SK-N-SH (cell line): ENCODE results near the gene TCF19. TPM values are rescaled to one million over a fixed set of nuclear protein-coding genes. Genes with fewer than 3 reads are reported as not detected.
"Not testable (repeated sequence)": the region's sequence is repeated elsewhere in the genome, so short reads cannot be mapped to it uniquely, and the experiment has no call there.

Experiments used
- CTCF ChIA-PET: fragments of 300-600, 350-600 bp; formaldehyde crosslinking; extraction: SDS; loops from one replicate; lab custom pipeline; 2021; lab: Yijun Ruan, JAX
- POLR2A ChIA-PET: fragments of 350-600 bp; sonication (Branson Sonifier 250); formaldehyde crosslinking; extraction: SDS; loops from one replicate; lab custom pipeline; 2020; ENCODE audit warnings: antibody characterized with exemption, inconsistent platforms; lab: Yijun Ruan, JAX
- DNase-seq: peaks from one replicate; pipeline ENCODE4 v3.0.0; 2012
- H2AFZ ChIP-seq: fragments of 200-600 bp; sonication (generic); 2 replicates; pipeline ENCODE4 v1.8.1; 2016; ENCODE audit warnings: antibody characterized with exemption, mild to moderate bottlenecking, low read depth
- H3F3A ChIP-seq: fragments of 200-600 bp; sonication (generic); replicated peaks from 2 replicates; pipeline ENCODE3; 2016; ENCODE audit warnings: antibody characterized with exemption, mild to moderate bottlenecking; ENCODE audit not compliant: insufficient read depth
- H3K27ac ChIP-seq, 2 experiments: fragments of 200-500 bp in 1 of 2; fragments of 200-600 bp in 1 of 2; sonication (Bioruptor generic) in 1 of 2; sonication (generic), shearing (Covaris generic) in 1 of 2; 2 replicates each; pipeline versions ENCODE4 v1.5.1 to v1.6.1; 2014 to 2016; ENCODE audit warnings: low read depth in 2 of 2, inconsistent platforms in 1 of 2, low read length in 1 of 2, mild to moderate bottlenecking in 1 of 2, mixed read lengths in 1 of 2
- H3K27me3 ChIP-seq: fragments of 200-600 bp; sonication (generic), shearing (Covaris generic); 2 replicates; pipeline ENCODE4 v1.6.1; 2016; ENCODE audit warnings: mixed run types; ENCODE audit not compliant: insufficient read depth
- H3K36me3 ChIP-seq, 2 experiments: fragments of 200-500 bp in 1 of 2; fragments of 200-600 bp in 1 of 2; sonication (Bioruptor generic) in 1 of 2; sonication (generic) in 1 of 2; replicated peaks in 1 of 2; 2 replicates each; pipeline versions ENCODE3 to v1.5.1; 2014 to 2016; ENCODE audit warnings: low read length in 1 of 2, mild to moderate bottlenecking in 1 of 2; ENCODE audit not compliant: insufficient read depth in 2 of 2, control insufficient read depth in 1 of 2
- H3K4me1 ChIP-seq, 2 experiments: fragments of 200-500 bp in 1 of 2; fragments of 200-600 bp in 1 of 2; sonication (Bioruptor generic) in 1 of 2; sonication (generic), shearing (Covaris generic) in 1 of 2; 2 replicates each; pipeline versions ENCODE4 v1.5.1 to v1.6.1; 2014 to 2016; ENCODE audit warnings: low read depth in 1 of 2, low read length in 1 of 2, mixed run types in 1 of 2; ENCODE audit not compliant: insufficient read depth in 2 of 2, control insufficient read depth in 1 of 2
- H3K4me2 ChIP-seq: fragments of 200-600 bp; sonication (generic), shearing (Covaris generic); 2 replicates; pipeline ENCODE4 v1.6.1; 2017; ENCODE audit warnings: mixed run types
- H3K4me3 ChIP-seq, 2 experiments: fragments of 200-500 bp in 1 of 2; fragments of 200-600 bp in 1 of 2; sonication (Bioruptor generic) in 1 of 2; sonication (generic), shearing (Covaris generic) in 1 of 2; 2 replicates each; pipeline versions ENCODE4 v1.5.1 to v1.8.1; 2014 to 2016; ENCODE audit warnings: low read depth in 2 of 2, inconsistent platforms in 1 of 2, low read length in 1 of 2, mild to moderate bottlenecking in 1 of 2, mixed read lengths in 1 of 2, moderate library complexity in 1 of 2
- H3K79me2 ChIP-seq: fragments of 200-600 bp; sonication (generic); 2 replicates; pipeline ENCODE4 v1.8.1; 2017; ENCODE audit warnings: mild to moderate bottlenecking; ENCODE audit not compliant: insufficient read depth
- H3K9ac ChIP-seq: fragments of 200-600 bp; sonication (generic); 2 replicates; pipeline ENCODE4 v1.6.1; 2017; ENCODE audit warnings: mixed run types
- H3K9me2 ChIP-seq: fragments of 200-600 bp; sonication (generic); 2 replicates; pipeline ENCODE4 v1.6.1; 2017; ENCODE audit warnings: mixed run types
- H3K9me3 ChIP-seq: fragments of 200-600 bp; sonication (generic); 2 replicates; pipeline ENCODE4 v1.6.1; 2017; ENCODE audit warnings: mixed run types, mild to moderate bottlenecking, moderate library complexity
- H4K20me1 ChIP-seq: fragments of 200-600 bp; sonication (generic); 2 replicates; pipeline ENCODE4 v1.6.1; 2017; ENCODE audit warnings: mild to moderate bottlenecking, mixed run types; ENCODE audit not compliant: insufficient read depth
- GATA2 ChIP-seq: sonication (generic); formaldehyde crosslinking; IDR thresholded peaks from 2 replicates; pipeline ENCODE4 v1.5.0; 2020; ENCODE audit warnings: mild to moderate bottlenecking, missing genetic modification reagents
- JUND ChIP-seq: IDR thresholded peaks from 2 replicates; pipeline ENCODE4 v1.4.0; 2012
- POLR2AphosphoS5 ChIP-seq: IDR thresholded peaks from 2 replicates; pipeline ENCODE4 v1.6.1; 2012; ENCODE audit warnings: low read depth, low read length
- WGBS: methylation state at CpG from one replicate; pipeline ENCODE4 v1.1.6; 2017; ENCODE audit warnings: low lambda C conversion rate; 5-methylcytosine and 5-hydroxymethylcytosine counted together
- polyA plus RNA-seq, 3 experiments: library from polyadenylated mRNA; depleted of rRNA; stranded (reverse); fragments of >200 nt; gene quantifications; 2 replicates each; pipeline ENCODE4 v1.2.3, GENCODE V29; 2012
- TF ChIP-seq, protein P1 (sequence below): IDR thresholded peaks from 2 replicates; pipeline ENCODE4 v1.4.0; 2012; ENCODE audit warnings: low read depth, borderline replicate concordance
- TF ChIP-seq, protein P2 (sequence below): fragments of 150-350 bp; IDR thresholded peaks from 2 replicates; pipeline ENCODE4 v1.6.1; 2016; ENCODE audit warnings: mild to moderate bottlenecking, low read depth, low read length

The TCF19 gene
- polyA plus RNA-seq, 1 of the 3 experiments (the other 2 are of a cell fraction), result 9.3 TPM

DNA sequence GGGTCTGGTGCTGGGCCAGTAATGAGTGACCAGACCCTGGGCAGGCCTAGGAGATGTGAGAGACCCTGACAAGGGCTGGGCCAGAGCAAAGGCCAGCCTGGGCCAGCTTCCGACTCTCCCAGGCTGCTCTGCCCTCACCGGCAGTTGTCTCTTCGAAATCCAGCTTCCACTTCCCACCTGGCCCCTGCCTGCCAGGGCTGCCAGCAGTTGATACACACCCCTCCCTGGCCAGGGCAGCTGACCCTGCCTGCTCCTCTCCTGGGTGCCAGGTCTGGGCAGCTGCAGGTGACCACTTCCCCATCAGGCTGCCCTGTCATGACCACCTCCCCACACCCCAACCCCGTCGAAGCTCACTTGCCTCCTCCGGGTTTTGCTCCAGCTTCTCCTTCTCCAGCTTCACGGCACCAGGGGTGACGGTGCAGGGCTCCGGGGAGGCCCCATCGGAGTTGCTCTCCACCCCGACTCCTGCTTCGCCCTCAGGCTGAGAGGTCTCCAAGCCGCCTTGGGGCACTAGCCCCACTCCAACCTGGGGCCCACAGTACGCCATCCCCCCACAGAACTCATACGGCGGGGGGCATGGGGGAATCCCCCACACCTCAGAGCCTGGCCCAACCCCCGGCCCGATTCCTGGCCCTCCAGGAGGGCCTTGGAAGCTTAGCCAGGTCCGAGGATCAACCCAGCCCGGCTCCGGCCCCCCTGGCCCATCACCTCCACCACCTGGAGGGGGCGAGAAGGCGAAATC is 11.6 kb downstream of the TCF19 start:
- H3K27ac ChIP-seq, CTCF ChIA-PET, H4K20me1 ChIP-seq, H3K36me3 ChIP-seq, H3K4me3 ChIP-seq, H3K4me2 ChIP-seq, POLR2A ChIA-PET, H3K9me3 ChIP-seq, DNase-seq, H3K9me2 ChIP-seq, H3K79me2 ChIP-seq, H3K27me3 ChIP-seq, H2AFZ ChIP-seq, H3F3A ChIP-seq, H3K9ac ChIP-seq, H3K4me1 ChIP-seq: not testable (repeated sequence)
- WGBS, result 86% methylated on average over 17 of the region's 23 CpGs

- POLR2A ChIA-PET, result no interaction called here
These were observed 12.2 kb downstream of the TCF19 start, which contains the start of gene POU5F1 for GRCh38 chr6:31170600-31170881. Gene POU5F1, minus strand, starts transcription at chr6:31170682. Its CDS starts 62 bp downstream, at chr6:31170620.

More at GRCh38 chr6:31170600-31170881, 12.2 kb downstream of the TCF19 start, which contains the start of gene POU5F1:
- H3K4me2 ChIP-seq, result no peak within 1 kb of the TSS
- no peak within 1 kb of the TSS for H3K27ac ChIP-seq
- H3K4me3 ChIP-seq, result no peak within 1 kb of the TSS
- no peaks in the 10 kb centered on the region for H3K4me1 ChIP-seq
- 78% methylated on average over 7 of the region's 9 CpGs for WGBS
- CTCF ChIA-PET, result interaction anchor here (2.3 kb wide), 1 partner anchor 22 kb away, joined by 10 read pairs; no protein-coding TSS in a partner anchor
- no peaks in the 10 kb centered on the region for H3K36me3 ChIP-seq
- H3F3A ChIP-seq, result no peaks in the 10 kb centered on the region
- H3K9me2 ChIP-seq, result no peaks in the 10 kb centered on the region
- DNase-seq, result no peak
- no peak within 1 kb of the TSS for H3K9ac ChIP-seq
- no peaks in the 10 kb centered on the region for H3K9me3 ChIP-seq
- no peak within 1 kb of the TSS for H2AFZ ChIP-seq
- no peaks in the 10 kb centered on the region for H3K27me3 ChIP-seq
- TF ChIP-seq JUND, result no peak
- no peak for TF ChIP-seq POLR2AphosphoS5
- no peak for TF ChIP-seq GATA2
- TF ChIP-seq, protein P1, sequence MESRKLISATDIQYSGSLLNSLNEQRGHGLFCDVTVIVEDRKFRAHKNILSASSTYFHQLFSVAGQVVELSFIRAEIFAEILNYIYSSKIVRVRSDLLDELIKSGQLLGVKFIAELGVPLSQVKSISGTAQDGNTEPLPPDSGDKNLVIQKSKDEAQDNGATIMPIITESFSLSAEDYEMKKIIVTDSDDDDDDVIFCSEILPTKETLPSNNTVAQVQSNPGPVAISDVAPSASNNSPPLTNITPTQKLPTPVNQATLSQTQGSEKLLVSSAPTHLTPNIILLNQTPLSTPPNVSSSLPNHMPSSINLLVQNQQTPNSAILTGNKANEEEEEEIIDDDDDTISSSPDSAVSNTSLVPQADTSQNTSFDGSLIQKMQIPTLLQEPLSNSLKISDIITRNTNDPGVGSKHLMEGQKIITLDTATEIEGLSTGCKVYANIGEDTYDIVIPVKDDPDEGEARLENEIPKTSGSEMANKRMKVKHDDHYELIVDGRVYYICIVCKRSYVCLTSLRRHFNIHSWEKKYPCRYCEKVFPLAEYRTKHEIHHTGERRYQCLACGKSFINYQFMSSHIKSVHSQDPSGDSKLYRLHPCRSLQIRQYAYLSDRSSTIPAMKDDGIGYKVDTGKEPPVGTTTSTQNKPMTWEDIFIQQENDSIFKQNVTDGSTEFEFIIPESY, result no peak
- TF ChIP-seq, protein P2, sequence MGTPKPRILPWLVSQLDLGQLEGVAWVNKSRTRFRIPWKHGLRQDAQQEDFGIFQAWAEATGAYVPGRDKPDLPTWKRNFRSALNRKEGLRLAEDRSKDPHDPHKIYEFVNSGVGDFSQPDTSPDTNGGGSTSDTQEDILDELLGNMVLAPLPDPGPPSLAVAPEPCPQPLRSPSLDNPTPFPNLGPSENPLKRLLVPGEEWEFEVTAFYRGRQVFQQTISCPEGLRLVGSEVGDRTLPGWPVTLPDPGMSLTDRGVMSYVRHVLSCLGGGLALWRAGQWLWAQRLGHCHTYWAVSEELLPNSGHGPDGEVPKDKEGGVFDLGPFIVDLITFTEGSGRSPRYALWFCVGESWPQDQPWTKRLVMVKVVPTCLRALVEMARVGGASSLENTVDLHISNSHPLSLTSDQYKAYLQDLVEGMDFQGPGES, result no peak
- no peaks in the 10 kb centered on the region for H3K79me2 ChIP-seq
- no peaks in the 10 kb centered on the region for H4K20me1 ChIP-seq
